GM15510 (cell line): ENCODE measurements around the gene NR2F1-AS1.

Experiments used
- POLR2A ChIP-seq: IDR thresholded peaks from 3 replicates; pipeline ENCODE4 v1.6.1; 2011; ENCODE audit warnings: borderline replicate concordance; ENCODE audit not compliant: insufficient read length; ENCODE audit errors: extremely low read depth

NR2F1-AS1 gene

GRCh38 chr5:93569300-93570160, 11.5 kb downstream of the NR2F1-AS1 start:
- no peak for TF ChIP-seq POLR2A

- TF ChIP-seq POLR2A, result no peak
Measured at GRCh38 chr5:93567424-93567823, 13.6 kb downstream of the NR2F1-AS1 start.

- TF ChIP-seq POLR2A, result no peak
Measured at GRCh38 chr5:93566091-93566490, 14.9 kb downstream of the NR2F1-AS1 start.

GRCh38 chr5:93557021-93557604, 23.9 kb downstream of the NR2F1-AS1 start:
- no peak for TF ChIP-seq POLR2A

- TF ChIP-seq POLR2A, result no peak
Measured at GRCh38 chr5:93545872-93546271, 35.1 kb downstream of the NR2F1-AS1 start.

- TF ChIP-seq POLR2A, result no peak
Measured at GRCh38 chr5:93532370-93532769, 48.6 kb downstream of the NR2F1-AS1 start.

GRCh38 chr5:93519740-93520139, 61.3 kb downstream of the NR2F1-AS1 start:
- no peak for TF ChIP-seq POLR2A

GRCh38 chr5:93517828-93518227, 63.2 kb downstream of the NR2F1-AS1 start:
- TF ChIP-seq POLR2A, result no peak

- TF ChIP-seq POLR2A, result no peak
Measured at GRCh38 chr5:93513298-93513697, 67.7 kb downstream of the NR2F1-AS1 start.

GRCh38 chr5:93512799-93513198, 68.2 kb downstream of the NR2F1-AS1 start:
- TF ChIP-seq POLR2A, result no peak

GRCh38 chr5:93511445-93511844, 69.6 kb downstream of the NR2F1-AS1 start:
- no peak for TF ChIP-seq POLR2A

- TF ChIP-seq POLR2A, result no peak
Measured at GRCh38 chr5:93510626-93511380, 70.2 kb downstream of the NR2F1-AS1 start.

- TF ChIP-seq POLR2A, result no peak
Measured at GRCh38 chr5:93503598-93504067, 77.4 kb downstream of the NR2F1-AS1 start.

GRCh38 chr5:93497096-93497495, 83.9 kb downstream of the NR2F1-AS1 start:
- TF ChIP-seq POLR2A, result no peak

- TF ChIP-seq POLR2A, result no peak
Measured at GRCh38 chr5:93479982-93480509, 101.0 kb downstream of the NR2F1-AS1 start.

GRCh38 chr5:93477816-93478215, 103.2 kb downstream of the NR2F1-AS1 start:
- no peak for TF ChIP-seq POLR2A

GRCh38 chr5:93476251-93476742, 104.7 kb downstream of the NR2F1-AS1 start:
- TF ChIP-seq POLR2A, result no peak
